ENCODE measurements around the gene ZNF793.

The ZNF793 gene

DNA sequence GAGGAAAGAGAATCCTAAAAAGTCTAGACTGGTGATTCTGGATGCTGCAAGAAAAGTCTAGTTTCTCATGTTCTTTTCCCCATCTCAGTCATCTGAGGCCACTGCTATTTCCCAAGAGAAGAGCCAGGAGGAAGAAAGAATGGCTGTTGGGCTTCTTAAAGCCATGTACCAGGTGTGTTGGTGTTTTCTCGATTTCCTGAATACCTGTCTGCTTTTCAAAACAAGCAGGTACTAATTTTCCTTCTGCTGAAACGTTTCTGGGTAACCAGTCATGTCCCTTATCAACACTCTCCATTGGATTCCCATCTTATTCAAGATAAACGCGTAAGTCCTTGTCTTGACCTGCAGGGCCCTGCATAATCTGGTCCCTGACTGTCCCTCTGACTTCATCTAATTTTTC is 36.5 kb upstream of the ZNF793 start:
- TF ChIP-seq, protein P1, sequence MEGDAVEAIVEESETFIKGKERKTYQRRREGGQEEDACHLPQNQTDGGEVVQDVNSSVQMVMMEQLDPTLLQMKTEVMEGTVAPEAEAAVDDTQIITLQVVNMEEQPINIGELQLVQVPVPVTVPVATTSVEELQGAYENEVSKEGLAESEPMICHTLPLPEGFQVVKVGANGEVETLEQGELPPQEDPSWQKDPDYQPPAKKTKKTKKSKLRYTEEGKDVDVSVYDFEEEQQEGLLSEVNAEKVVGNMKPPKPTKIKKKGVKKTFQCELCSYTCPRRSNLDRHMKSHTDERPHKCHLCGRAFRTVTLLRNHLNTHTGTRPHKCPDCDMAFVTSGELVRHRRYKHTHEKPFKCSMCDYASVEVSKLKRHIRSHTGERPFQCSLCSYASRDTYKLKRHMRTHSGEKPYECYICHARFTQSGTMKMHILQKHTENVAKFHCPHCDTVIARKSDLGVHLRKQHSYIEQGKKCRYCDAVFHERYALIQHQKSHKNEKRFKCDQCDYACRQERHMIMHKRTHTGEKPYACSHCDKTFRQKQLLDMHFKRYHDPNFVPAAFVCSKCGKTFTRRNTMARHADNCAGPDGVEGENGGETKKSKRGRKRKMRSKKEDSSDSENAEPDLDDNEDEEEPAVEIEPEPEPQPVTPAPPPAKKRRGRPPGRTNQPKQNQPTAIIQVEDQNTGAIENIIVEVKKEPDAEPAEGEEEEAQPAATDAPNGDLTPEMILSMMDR (conservative IDR thresholded peaks at IDR 0.05; ENCODE audit: low read depth): no peak
- ChIA-PET POLR2A (ENCODE audit: low non-redundant PET) (interaction anchor here (0.6 kb wide), 2 partner anchors 99 to 266 kb away, joined by 3 to 6 read pairs; partner anchors contain the start of gene ZNF527), CTCF (no interaction called here)
- H3K27ac ChIP-seq: no peak overlapping the region
- DNase-seq (ENCODE audit: low spot score): no peak

GRCh38 chr19:37472165-37472564 is 34.6 kb upstream of the ZNF793 start:
- TF ChIP-seq, protein P1 (conservative IDR thresholded peaks at IDR 0.05; ENCODE audit: low read depth): no peak
- H3K27ac ChIP-seq: no peak overlapping the region
- no peak for DNase-seq (ENCODE audit: low spot score)
- ChIA-PET CTCF (no interaction called here), POLR2A (ENCODE audit: low non-redundant PET) (no interaction called here)

DNA sequence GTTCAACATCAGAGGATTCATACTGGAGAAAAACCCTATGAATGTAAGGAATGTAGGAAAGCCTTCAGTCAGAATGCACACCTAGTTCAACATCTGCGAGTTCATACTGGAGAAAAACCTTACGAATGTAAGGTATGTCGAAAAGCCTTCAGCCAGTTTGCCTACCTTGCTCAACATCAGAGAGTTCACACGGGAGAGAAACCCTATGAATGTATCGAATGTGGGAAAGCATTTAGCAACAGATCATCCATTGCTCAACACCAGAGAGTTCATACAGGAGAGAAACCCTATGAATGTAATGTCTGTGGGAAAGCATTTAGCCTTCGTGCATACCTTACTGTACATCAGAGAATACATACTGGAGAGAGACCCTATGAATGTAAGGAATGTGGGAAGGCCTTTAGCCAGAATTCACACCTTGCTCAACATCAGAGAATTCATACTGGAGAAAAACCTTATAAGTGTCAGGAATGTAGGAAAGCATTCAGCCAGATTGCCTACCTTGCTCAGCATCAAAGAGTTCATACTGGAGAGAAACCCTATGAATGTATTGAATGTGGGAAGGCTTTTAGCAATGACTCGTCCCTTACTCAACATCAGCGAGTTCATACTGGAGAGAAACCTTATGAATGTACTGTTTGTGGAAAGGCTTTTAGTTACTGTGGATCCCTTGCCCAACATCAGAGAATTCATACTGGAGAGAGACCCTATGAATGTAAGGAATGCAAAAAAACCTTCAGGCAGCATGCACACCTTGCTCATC is 22.2 kb upstream of the ZNF793 start:
- H3K27ac ChIP-seq: no peak overlapping the region
- CTCF ChIA-PET: no interaction called here
- POLR2A ChIA-PET (ENCODE audit: low non-redundant PET): no interaction called here
- TF ChIP-seq, protein P1 (conservative IDR thresholded peaks at IDR 0.05; ENCODE audit: low read depth): no peak
- no peak for DNase-seq (ENCODE audit: low spot score)

DNA sequence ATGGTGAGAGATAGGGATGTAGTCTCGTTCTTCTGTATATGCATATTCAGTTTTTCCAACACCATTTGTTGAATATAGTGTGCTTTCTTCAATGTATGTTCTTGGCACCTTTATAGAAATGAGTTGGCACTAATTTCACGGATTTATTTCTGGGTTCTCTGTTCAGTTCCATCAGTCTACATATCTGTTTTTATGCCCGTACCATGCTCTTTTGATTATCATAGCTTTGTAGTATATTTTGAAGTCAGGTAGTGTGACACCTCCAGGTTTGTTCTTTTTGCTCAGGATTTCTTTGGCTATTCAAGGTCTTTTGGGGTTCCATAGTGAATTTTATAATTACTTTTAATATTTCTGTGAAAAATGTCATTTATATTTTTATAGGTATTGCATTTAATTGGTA is 14.5 kb upstream of the ZNF793 start:
- no peak overlapping the region for H3K27ac ChIP-seq
- DNase-seq (ENCODE audit: low spot score): no peak
- TF ChIP-seq, protein P1 (conservative IDR thresholded peaks at IDR 0.05; ENCODE audit: low read depth): no peak
- POLR2A ChIA-PET (ENCODE audit: low non-redundant PET): no interaction called here
- CTCF ChIA-PET: no interaction called here

DNA sequence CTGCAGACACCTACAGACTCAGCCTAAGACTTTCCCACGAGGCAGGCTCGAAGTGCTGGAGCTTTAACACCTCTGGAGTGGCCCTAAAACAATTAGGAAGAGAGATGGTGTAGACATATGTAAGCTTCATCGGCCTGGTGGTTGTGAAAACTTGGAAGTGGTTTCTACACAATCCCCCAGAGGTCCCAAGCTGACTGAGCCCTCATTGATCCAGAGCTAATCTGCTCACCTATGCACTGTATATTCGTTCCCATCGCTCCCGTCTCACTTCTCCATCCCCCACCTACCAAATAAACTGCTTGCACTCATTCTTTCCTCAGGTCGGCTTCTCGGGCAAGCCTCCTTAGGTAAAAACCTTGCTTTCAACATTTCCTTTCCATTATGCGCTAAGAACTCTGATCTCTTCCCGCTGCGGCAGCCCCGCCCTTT is 767 bp upstream of the ZNF793 start:
- peak; percentile 3 for DNase-seq (ENCODE audit: low spot score)
- POLR2A ChIA-PET (ENCODE audit: low non-redundant PET): no interaction called here
- CTCF ChIA-PET: no interaction called here
- TF ChIP-seq, protein P1 (conservative IDR thresholded peaks at IDR 0.05; ENCODE audit: low read depth): no peak
- H3K27ac ChIP-seq: peak overlapping the region; percentile 81

DNA sequence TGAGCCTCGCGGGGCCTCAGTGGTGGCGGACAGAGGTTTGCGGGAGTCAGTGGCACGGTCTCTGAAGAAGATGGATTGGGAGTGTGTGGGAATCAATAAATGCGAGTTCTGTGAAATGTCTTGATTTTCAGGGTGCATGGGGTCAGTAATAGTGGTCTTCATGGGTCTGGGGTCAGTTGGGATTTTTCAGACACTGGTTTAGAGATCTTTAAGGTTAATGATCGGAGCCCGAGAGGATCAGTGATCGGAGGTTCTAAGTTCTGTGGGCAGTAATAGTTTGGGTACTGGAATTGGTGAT is 377 bp downstream of the ZNF793 start:
- TF ChIP-seq, protein P1 (conservative IDR thresholded peaks at IDR 0.05; ENCODE audit: low read depth): no peak
- POLR2A ChIA-PET (ENCODE audit: low non-redundant PET): no interaction called here
- CTCF ChIA-PET: no interaction called here
- peak overlapping the region; percentile 81 for H3K27ac ChIP-seq
- no peak for DNase-seq (ENCODE audit: low spot score)

All from RWPE1 (cell line).